HG03571 (cell line): Measurements from ENCODE around the gene IPO9.
A peak's percentile ranks its signal among the peaks of the same experiment; 100 is the strongest.
"Not testable (repeated sequence)": the region's sequence is repeated elsewhere in the genome, so short reads cannot be mapped to it uniquely, and the experiment has no call there.

ENCODE experiments used
- ATAC-seq: cut with Tn5 transposase; IDR thresholded peaks from one replicate; pipeline ENCODE4 v1.9.1; 2021; ENCODE audit not compliant: unreplicated experiment

IPO9 gene

DNA sequence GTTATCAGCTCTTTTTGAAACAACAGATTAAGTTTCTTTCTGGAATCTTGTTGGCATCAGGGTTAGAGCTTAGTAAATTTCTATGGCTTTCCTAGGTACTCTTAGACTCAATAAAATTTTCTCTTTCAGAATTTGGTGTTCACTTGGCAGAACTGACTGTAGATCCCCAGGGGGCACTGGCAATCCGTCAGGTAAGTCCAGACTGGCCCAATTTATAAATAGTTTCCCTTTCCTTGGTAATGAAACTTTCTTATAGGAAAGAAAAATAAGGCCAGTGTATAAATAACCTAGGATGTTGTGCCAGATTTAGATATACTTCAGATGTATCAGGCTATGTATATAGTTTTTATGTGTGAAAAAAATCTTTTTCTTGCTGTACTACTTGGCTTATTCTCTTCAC is 18.2 kb downstream of the IPO9 start:
- ATAC-seq = no peak

DNA sequence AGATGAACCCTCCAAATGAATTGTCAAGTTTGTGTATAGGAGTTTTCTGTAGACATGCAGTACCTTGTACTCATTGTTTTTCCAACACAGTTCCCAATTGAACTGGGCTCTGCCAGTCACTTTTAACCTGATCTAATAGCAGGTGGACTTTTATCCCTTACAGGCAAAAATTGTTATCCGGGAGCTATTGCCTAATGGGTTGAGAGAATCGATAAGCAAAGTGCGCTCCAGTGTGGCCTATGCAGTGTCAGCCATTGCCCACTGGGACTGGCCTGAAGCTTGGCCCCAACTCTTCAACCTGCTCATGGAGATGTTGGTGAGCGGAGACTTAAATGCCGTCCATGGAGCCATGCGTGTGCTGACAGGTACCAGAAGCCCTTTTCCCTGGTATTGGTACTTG is 19.3 kb downstream of the IPO9 start:
- ATAC-seq = no peak

DNA sequence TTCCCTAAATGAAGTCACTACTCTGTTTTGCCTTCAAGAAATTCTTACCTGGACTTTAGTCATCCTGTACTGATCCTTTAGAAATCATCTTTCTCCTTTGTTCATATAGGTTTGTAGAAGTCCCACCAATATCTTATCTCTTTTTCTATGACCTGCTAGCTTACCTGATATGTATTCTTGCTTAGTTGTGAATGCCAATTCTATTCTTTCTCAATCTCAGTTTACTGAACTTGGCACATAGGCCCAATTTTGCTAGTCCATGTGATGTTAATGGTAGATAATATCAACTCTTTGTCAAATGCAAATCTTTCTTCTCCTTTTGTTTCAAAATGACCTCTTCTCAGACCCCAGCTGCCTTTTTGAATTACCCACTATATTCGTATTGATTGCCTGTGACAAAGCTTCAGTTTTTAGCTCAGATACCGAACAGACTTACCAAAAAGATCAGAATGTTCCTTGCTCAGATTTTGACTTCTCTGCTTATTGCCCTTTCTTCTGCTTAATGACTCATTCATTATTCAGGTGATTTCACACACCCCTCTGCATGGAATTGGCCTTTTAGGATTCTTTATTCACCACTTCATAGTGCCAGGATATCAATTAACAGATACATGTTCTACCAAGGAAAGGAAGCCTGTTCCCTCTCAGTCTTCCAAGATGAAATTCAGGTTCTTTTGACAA is 20.6 kb downstream of the IPO9 start:
- ATAC-seq = no peak

- ATAC-seq = no peak
Observed at GRCh38 chr1:201850053-201850397, 21.1 kb downstream of the IPO9 start.

GRCh38 chr1:201851949-201852348 is 23.0 kb downstream of the IPO9 start:
- no peak for ATAC-seq

GRCh38 chr1:201856722-201857121 is 27.8 kb downstream of the IPO9 start:
- not testable (repeated sequence) for ATAC-seq

- no peak for ATAC-seq
Observed at GRCh38 chr1:201859424-201859823, 30.5 kb downstream of the IPO9 start.

- ATAC-seq = no peak
Observed at GRCh38 chr1:201861448-201861847, 32.5 kb downstream of the IPO9 start.

DNA sequence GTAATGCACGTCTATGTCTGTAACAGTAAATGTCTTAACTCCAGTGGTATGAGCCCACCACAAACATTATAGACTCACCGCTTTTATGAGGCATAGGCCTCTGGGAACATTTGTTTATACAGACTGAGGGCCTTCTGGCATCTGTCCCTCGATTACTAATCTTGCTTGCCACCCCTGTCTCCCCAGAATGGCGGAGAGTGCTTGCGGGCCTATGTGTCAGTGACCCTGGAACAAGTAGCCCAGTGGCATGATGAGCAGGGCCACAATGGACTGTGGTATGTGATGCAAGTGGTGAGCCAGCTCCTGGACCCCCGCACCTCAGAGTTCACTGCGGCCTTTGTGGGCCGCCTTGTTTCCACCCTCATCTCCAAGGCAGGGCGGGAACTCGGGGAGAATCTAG is 41.4 kb downstream of the IPO9 start:
- no peak for ATAC-seq

DNA sequence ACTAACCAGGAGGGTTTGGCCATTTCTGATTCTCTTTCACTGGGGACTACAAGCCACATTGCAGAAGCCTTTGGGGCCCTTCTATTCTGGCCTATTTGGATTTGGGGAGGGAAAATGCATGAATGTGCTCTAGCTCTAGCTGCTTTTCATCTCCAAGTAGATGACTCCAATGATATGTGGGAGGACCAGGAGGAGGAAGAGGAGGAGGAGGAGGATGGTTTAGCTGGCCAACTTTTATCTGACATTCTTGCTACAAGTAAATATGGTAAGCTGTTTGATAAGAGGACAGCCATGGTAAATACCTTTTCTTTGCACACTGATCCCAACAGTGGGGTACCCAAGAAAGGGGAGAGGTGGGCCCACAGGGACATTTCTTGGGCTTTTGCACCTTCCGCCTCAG is 45.7 kb downstream of the IPO9 start:
- ATAC-seq = no peak

DNA sequence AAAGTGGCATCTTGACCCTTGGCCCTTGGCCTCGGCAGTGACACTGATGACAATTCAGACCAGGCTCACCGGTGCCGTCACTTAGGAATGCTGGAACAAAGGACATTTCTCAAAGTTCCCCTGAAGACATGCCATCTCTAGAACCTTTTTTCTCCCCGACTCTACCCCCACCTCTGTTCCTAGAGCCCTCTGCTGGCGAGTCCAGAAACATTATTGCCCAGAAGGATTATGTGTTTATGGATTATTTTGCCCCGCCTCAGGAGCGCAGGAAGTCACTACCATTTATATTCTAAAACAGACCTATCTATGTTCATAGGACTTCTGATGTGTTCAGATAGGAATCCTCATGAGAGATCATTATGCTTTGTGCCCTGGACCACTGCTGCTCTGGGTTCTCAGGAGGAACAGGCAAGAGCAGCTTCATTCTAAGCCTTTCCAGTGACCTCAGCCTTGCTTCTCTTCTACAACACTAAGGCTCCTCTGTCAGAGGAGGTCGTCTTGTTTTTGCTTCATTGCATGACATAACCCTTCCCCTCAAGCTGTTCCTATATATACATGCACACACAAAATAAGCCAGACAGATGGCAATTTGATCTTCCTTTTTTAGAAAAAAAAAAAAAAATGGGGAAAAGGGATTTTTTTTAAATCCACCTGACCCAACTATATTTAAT is 47.3 kb downstream of the IPO9 start:
- no peak for ATAC-seq

- no peak for ATAC-seq
Observed at GRCh38 chr1:201877877-201878401, 49.0 kb downstream of the IPO9 start.

- no peak for ATAC-seq
Observed at GRCh38 chr1:201880928-201881571, 52.1 kb downstream of the IPO9 start.

DNA sequence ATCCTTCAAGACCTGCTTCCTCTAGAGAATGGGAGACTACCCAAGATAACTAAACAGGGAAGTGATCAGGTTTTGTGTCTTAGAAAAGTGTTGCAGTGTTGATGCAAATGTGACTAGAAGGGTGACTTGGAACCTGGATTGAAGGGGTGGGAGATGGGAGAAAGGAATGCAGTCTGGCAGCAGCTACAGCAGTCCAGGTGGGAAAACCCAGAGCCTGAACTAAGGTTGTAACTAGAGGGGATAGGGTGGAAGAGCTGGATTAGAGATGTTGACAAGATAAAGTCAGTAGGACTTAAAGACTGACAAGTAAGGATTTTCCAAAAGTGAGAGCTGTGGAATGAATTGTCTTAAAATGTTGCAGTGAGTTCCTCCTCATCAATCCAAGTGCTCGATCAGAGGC is 52.7 kb downstream of the IPO9 start:
- ATAC-seq = no peak

- ATAC-seq = peak; percentile 48
Observed at GRCh38 chr1:201882665-201883132, 53.7 kb downstream of the IPO9 start.

GRCh38 chr1:201883266-201883665 is 54.3 kb downstream of the IPO9 start:
- ATAC-seq = no peak

DNA sequence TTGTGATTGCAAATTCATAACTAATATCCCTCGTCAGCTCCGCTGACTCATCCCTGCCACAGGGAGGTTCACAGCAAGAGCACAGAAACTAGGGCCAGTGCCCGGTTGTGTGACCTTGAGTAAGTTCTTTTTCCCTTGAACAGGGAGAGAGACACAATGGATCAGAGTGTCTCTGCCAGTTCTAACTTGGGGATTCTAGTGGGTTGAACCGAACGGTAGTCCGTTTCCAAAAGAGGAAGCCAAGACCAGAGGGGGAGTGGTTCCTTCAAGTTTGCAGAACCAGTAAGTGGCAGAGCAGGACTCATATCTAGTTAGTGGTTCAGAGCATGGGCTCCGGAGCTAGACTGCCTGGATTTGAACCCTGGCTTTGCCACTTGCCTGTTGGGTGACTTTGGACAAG is 54.8 kb downstream of the IPO9 start:
- ATAC-seq = no peak

- ATAC-seq = no peak
Observed at GRCh38 chr1:201884425-201884824, 55.5 kb downstream of the IPO9 start.

GRCh38 chr1:201885531-201886075 is 56.6 kb downstream of the IPO9 start:
- ATAC-seq = no peak

GRCh38 chr1:201886103-201886885 is 57.3 kb downstream of the IPO9 start:
- ATAC-seq = no peak
